ENCODE results near the gene HIVEP1. TPM values are rescaled to one million over a fixed set of nuclear protein-coding genes. Genes with fewer than 3 reads are reported as not detected.
A peak's percentile ranks its signal among the peaks of the same experiment; 100 is the strongest.

The HIVEP1 gene
- total and polyA plus RNA-seq, 2 of the 13 experiments (the other 11 are each of a cell fraction or from before 2014, with no cell fraction given) = 7.4 to 9.9 TPM

DNA sequence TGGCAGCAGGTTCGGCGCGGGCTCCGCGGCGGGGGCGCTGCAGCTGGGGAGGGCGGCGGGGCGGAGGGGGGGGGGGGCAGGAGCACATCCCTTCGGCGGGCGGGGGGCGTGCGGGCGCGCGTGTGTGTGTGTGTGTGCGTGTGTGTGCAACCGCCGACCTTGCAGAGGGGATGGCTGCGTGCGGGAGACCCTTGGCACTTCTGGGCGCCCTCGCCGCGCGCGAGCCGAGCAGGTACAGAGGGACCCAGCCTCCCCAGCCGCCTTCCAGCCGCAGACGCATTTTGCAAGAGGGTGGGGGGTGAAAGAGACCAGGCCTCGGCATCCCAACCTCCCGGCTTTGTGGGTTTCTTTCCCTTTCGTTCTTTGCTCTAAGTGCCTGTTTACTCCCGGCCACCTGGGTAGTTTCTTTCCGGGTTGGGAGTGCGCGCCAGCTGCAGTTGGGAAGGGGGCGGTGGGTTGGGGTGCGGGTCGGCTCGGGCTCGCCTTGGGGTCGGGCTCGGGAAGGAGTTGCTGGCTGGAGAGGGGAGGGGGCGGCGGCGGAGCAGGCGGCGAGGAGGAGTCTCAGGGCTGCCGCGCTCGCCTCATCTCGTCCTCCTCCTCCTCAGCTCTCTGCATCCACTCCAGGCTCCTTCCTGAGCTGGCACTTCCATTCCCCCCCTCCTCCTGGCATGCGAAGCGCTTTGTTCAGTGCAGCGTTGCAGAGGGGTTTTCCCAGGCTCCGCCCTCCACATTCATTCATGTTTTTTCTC, 620 bp downstream of the HIVEP1 start (continued):
- TF ChIP-seq ZNF382 (CRISPR knock-in tag; IDR thresholded peaks at IDR 0.05; ENCODE audit: borderline replicate concordance) (no peak), NCOA1 (CRISPR knock-in tag; IDR thresholded peaks at IDR 0.05) (no peak), DMAP1 (CRISPR knock-in tag; IDR thresholded peaks at IDR 0.05) (peak; percentile 40; the same call in 1 of the 2 replicates), HOXA3 (CRISPR knock-in tag; IDR thresholded peaks at IDR 0.05) (no peak), ZSCAN12 (CRISPR knock-in tag; IDR thresholded peaks at IDR 0.05) (no peak), ZBTB1 (CRISPR knock-in tag; IDR thresholded peaks at IDR 0.05; ENCODE audit: borderline replicate concordance) (no peak), MYPOP (CRISPR knock-in tag; IDR thresholded peaks at IDR 0.05) (no peak), PAWR (CRISPR knock-in tag; IDR thresholded peaks at IDR 0.05; ENCODE audit: borderline replicate concordance) (no peak), ELF3 (CRISPR knock-in tag; IDR thresholded peaks at IDR 0.05) (peak; percentile 13; the same call in 1 of the 2 replicates), NR2F1 (CRISPR knock-in tag; IDR thresholded peaks at IDR 0.05) (no peak), THAP9 (CRISPR knock-in tag; IDR thresholded peaks at IDR 0.05; ENCODE audit: borderline replicate concordance) (no peak), ZNF878 (CRISPR knock-in tag; IDR thresholded peaks at IDR 0.05) (no peak), RFX1 (IDR thresholded peaks at IDR 0.05) (no peak), ZNF484 (CRISPR knock-in tag; IDR thresholded peaks at IDR 0.05; ENCODE audit: borderline replicate concordance, low read depth) (no peak), POLR2AphosphoS5 (IDR thresholded peaks at IDR 0.05; ENCODE audit: low read depth, low read length) (no peak), SAFB2 (CRISPR knock-in tag; IDR thresholded peaks at IDR 0.05; ENCODE audit: borderline replicate concordance, low read depth) (no peak), ZNF567 (CRISPR knock-in tag; IDR thresholded peaks at IDR 0.05; ENCODE audit: borderline replicate concordance) (no peak), PRPF4 (IDR thresholded peaks at IDR 0.05; ENCODE audit: low read depth, low read length, poor library complexity, severe bottlenecking) (no peak), TCF12 (IDR thresholded peaks at IDR 0.05) (no peak), TCF12 (CRISPR knock-in tag; IDR thresholded peaks at IDR 0.05) (peak; percentile 64; the same call in 1 of the 2 replicates), TBL1XR1 (IDR thresholded peaks at IDR 0.05; ENCODE audit: borderline replicate concordance, low read length, partially characterized antibody) (no peak)
- TF ChIP-seq, protein P1, sequence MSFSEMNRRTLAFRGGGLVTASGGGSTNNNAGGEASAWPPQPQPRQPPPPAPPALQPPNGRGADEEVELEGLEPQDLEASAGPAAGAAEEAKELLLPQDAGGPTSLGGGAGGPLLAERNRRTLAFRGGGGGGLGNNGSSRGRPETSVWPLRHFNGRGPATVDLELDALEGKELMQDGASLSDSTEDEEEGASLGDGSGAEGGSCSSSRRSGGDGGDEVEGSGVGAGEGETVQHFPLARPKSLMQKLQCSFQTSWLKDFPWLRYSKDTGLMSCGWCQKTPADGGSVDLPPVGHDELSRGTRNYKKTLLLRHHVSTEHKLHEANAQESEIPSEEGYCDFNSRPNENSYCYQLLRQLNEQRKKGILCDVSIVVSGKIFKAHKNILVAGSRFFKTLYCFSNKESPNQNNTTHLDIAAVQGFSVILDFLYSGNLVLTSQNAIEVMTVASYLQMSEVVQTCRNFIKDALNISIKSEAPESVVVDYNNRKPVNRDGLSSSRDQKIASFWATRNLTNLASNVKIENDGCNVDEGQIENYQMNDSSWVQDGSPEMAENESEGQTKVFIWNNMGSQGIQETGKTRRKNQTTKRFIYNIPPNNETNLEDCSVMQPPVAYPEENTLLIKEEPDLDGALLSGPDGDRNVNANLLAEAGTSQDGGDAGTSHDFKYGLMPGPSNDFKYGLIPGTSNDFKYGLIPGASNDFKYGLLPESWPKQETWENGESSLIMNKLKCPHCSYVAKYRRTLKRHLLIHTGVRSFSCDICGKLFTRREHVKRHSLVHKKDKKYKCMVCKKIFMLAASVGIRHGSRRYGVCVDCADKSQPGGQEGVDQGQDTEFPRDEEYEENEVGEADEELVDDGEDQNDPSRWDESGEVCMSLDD (CRISPR knock-in tag; IDR thresholded peaks at IDR 0.05; ENCODE audit: borderline replicate concordance) = no peak

Measured in HepG2 (cell line).